ENCODE data around the gene USP24.

USP24 gene, protein sequence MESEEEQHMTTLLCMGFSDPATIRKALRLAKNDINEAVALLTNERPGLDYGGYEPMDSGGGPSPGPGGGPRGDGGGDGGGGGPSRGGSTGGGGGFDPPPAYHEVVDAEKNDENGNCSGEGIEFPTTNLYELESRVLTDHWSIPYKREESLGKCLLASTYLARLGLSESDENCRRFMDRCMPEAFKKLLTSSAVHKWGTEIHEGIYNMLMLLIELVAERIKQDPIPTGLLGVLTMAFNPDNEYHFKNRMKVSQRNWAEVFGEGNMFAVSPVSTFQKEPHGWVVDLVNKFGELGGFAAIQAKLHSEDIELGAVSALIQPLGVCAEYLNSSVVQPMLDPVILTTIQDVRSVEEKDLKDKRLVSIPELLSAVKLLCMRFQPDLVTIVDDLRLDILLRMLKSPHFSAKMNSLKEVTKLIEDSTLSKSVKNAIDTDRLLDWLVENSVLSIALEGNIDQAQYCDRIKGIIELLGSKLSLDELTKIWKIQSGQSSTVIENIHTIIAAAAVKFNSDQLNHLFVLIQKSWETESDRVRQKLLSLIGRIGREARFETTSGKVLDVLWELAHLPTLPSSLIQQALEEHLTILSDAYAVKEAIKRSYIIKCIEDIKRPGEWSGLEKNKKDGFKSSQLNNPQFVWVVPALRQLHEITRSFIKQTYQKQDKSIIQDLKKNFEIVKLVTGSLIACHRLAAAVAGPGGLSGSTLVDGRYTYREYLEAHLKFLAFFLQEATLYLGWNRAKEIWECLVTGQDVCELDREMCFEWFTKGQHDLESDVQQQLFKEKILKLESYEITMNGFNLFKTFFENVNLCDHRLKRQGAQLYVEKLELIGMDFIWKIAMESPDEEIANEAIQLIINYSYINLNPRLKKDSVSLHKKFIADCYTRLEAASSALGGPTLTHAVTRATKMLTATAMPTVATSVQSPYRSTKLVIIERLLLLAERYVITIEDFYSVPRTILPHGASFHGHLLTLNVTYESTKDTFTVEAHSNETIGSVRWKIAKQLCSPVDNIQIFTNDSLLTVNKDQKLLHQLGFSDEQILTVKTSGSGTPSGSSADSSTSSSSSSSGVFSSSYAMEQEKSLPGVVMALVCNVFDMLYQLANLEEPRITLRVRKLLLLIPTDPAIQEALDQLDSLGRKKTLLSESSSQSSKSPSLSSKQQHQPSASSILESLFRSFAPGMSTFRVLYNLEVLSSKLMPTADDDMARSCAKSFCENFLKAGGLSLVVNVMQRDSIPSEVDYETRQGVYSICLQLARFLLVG (N-terminal part only)

DNA sequence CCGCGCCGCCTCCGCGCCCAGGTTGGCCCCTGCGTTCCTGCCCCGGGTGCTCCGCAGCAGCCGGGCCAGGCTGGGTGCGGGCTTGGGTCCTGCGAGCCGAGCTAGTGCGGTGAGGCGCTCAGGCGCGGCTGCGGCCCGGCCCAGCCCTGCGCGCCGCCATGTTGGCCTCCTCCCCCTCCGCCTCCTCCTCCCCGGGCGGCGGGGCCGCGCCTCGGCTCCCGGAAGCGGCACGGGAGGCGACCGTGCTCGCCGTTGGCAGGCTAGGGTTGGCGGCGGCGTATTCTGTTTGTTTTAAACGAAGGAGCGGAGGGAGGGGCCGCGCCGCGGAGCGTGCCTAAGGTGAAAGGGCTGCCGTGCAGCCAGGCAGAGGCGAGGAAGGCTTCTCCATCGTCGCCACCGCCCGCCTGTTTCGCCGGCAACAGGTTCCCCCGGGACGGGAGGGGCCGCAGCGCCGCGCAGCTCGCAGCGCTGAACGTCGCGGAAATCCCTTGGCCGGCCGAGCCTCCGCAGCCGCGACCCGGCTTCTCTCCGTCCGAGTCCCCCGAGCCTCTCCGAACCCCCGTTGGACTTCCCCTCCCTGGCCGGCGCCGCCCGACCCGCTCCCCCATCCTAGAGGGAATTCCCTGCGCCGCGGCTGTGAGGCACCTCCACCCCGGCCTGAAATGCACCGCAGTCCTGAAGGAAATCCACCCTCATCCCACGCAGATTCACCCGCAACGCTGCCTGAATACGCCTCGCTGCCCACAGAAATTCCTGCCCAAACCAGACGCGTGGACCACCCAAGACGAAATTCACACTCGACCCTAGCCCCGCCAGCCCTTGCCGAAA is at the start of gene USP24:
Gene USP24, minus strand, starts transcription at position 171 of the 828 bp plus-strand sequence. CDS start 251 bp downstream, outside the sequence.
- Mint-ChIP-seq H3K4me1 (ENCODE audit: low read depth) (peaks cover 67% of the 10 kb centered on the region), H3K27me3 (no peaks in the 10 kb centered on the region), H3K4me3 (peak within 1 kb of the TSS; percentile 86)

DNA sequence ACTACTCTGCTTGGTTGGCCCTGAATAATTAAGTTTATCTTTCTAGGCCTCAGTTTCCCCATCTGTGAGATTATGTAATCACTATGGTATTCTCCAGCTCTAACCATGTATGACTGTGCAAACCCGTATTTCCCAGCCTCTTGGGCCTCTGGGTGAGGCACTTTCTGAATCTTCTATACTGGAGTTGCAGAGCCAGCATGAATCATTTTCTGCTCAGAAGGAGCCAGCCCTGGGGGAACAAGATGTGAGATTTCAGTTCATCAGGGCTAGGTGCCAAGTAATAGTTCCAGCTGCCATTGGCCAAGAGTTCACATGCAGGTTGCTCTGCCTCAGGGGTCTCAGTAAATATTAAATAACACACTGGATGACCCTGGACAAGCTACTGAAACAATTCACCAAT is 47.7 kb upstream of the USP24 start:
- Mint-ChIP-seq H3K27me3 (no peaks in the 10 kb centered on the region), H3K9me3 (no peaks in the 10 kb centered on the region), H3K27ac (no peak overlapping the region), H3K4me3 (no peak overlapping the region), H3K36me3 (ENCODE audit: low read depth) (no peaks in the 10 kb centered on the region), H3K4me1 (ENCODE audit: low read depth) (peaks cover 29% of the 10 kb centered on the region)

More for the DNA sequence above, at the start of gene USP24:
- Mint-ChIP-seq H3K36me3 (ENCODE audit: low read depth) (peaks cover 11% of the 10 kb centered on the region), H3K27ac (peak within 1 kb of the TSS; percentile 94), H3K9me3 (no peaks in the 10 kb centered on the region)

DNA sequence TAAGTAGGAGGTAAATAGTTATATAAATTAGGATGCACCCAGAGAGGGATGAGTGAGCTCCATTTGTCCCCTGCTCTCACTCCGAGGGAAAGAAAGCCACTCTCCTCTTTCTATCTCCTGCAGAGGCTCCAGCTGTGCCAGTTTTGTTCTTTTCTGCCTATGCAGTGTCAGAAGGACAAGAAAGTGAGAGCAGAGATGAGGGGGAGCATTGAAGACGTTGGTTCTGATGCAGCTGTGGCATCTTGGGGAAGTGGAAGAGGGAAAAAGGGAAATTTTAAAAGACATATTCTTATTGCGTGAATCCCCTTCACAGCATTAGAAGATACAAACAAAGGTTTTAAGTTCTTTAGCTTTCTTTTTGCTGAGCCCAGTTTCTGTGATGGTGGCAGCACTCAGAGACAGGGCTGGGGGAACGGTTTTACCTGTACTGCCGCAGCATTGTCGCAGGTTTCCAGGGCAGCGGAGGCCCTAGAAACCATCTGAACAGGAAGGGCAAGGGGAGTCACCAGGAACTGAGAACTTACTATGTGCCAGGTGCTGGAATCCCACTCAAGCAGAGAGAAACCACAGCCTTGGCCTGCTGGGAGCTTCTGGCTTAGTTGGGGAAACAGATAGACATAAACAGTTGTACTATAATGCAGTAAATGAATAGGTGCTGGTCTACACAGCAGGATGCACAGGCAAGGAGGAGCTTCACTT is 44.9 kb upstream of the USP24 start:
- H3K27me3 Mint-ChIP-seq: no peaks in the 10 kb centered on the region
- no peaks in the 10 kb centered on the region for H3K36me3 Mint-ChIP-seq (ENCODE audit: low read depth)
- H3K27ac Mint-ChIP-seq: peak overlapping the region; percentile 66
- no peaks in the 10 kb centered on the region for H3K9me3 Mint-ChIP-seq
- no peak overlapping the region for H3K4me3 Mint-ChIP-seq
- H3K4me1 Mint-ChIP-seq (ENCODE audit: low read depth): peaks cover 39% of the 10 kb centered on the region

DNA sequence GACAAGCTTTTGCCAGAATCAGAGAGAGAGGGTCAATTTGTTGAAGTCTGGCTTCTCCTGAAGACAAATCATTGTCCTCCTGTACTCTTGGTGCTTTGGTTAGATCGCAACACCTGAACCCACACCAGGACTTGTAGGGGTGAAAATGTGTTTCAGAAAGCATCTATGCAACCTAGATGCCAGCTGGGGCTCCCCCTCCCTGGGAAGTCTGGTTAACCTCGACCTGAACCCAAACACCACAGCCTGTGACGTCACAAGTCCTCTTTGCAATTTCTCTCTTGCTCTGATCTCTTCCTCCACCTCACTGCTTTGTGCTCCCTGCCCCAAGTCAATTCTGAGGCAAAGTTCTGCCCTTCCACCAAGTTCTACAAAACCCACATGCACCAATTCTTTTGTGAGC is 42.8 kb upstream of the USP24 start:
- H3K9me3 Mint-ChIP-seq: no peaks in the 10 kb centered on the region
- no peaks in the 10 kb centered on the region for H3K27me3 Mint-ChIP-seq
- H3K4me1 Mint-ChIP-seq (ENCODE audit: low read depth): peaks cover 42% of the 10 kb centered on the region
- peak overlapping the region; percentile 83 for H3K27ac Mint-ChIP-seq
- peak overlapping the region; percentile 6 for H3K4me3 Mint-ChIP-seq
- H3K36me3 Mint-ChIP-seq (ENCODE audit: low read depth): no peaks in the 10 kb centered on the region

DNA sequence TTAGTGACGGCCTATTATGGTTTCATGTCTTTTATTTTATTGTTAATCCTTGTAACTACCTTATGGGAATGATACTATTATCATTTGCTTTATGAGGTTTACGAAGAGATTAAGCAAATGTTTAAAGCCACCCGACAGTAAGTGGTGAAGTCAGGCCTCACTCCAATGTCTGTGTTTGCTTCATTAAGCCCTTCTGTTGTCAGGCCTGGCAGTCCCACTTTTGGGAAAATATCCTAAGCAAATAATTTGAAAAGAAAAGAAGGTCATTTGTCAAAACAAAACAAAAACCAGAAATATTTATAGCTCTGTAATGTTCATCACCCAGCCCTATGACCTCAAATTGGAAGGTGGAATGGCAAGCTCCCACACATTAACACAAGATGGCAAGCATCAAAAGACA is 40.7 kb upstream of the USP24 start:
- no peaks in the 10 kb centered on the region for H3K9me3 Mint-ChIP-seq
- no peaks in the 10 kb centered on the region for H3K27me3 Mint-ChIP-seq
- H3K4me1 Mint-ChIP-seq (ENCODE audit: low read depth): peaks cover 47% of the 10 kb centered on the region
- no peak overlapping the region for H3K4me3 Mint-ChIP-seq
- no peaks in the 10 kb centered on the region for H3K36me3 Mint-ChIP-seq (ENCODE audit: low read depth)
- peak overlapping the region; percentile 14 for H3K27ac Mint-ChIP-seq

DNA sequence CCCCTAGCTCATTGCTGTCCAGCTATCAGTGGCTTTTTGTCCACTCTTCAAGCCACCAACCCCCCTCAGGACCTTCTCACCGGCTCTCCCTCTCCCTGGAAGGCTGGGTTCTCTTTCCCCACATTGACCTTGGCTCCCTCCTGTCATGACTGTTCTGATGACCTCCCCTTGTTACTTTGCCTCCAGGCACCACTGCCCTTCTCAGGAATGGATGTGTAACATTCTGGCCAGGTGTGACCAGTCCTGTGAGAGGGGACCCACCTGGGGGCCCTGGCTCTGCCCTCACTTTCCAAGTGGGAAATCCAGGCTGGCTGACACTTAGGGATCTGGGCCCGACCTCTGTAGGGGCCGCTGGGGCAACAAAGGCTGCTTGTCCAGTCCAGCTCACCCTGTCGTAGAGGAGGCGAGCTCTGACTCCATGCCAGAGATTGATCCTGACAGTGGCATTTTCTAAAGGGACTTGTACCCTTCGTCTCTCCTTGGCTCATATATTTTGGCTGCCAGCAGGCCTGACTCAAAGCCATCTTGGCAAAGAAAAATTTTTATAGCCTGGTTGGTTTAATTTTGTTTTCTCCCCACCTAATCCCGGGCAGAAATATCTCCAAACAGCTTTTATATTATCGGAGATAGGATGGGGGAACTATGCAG is 37.9 kb upstream of the USP24 start:
- H3K4me3 Mint-ChIP-seq: no peak overlapping the region
- H3K36me3 Mint-ChIP-seq (ENCODE audit: low read depth): no peaks in the 10 kb centered on the region
- peak overlapping the region; percentile 60 for H3K27ac Mint-ChIP-seq
- H3K9me3 Mint-ChIP-seq: no peaks in the 10 kb centered on the region
- peaks cover 23% of the 10 kb centered on the region for H3K4me1 Mint-ChIP-seq (ENCODE audit: low read depth)
- H3K27me3 Mint-ChIP-seq: no peaks in the 10 kb centered on the region

DNA sequence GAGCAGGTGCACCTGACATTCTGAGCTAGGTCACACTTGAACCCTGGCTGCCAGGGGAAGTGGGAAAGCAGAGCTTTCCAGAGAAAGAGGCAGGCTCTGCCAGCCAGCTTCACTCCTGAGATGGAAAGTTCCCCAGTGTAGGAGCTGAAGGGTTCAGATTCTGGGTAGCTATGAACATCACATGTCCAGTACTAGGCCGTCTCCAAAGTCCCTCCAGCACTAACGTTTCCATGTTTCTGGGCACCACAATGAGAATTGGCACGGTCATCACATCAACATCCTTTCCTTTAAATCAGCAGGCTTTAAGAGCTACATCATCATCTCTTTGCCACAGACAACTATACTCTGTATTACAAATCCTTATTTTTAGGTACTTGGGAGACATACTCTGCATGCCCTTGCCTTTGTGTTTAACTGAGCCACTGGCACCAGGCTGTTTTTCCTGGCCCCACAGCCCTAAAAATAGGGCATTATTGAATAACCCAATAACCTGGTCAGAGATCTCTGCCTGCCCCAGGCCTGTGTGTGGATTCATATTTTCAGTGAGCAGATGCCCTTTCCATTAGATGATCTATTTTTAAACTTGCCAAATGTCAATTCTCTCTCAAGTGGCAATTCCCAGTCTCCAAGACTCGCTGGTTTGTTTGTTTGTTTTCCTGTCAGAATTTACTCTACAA is 35.4 kb upstream of the USP24 start:
- Mint-ChIP-seq H3K27ac (no peak overlapping the region), H3K9me3 (no peaks in the 10 kb centered on the region)

DNA sequence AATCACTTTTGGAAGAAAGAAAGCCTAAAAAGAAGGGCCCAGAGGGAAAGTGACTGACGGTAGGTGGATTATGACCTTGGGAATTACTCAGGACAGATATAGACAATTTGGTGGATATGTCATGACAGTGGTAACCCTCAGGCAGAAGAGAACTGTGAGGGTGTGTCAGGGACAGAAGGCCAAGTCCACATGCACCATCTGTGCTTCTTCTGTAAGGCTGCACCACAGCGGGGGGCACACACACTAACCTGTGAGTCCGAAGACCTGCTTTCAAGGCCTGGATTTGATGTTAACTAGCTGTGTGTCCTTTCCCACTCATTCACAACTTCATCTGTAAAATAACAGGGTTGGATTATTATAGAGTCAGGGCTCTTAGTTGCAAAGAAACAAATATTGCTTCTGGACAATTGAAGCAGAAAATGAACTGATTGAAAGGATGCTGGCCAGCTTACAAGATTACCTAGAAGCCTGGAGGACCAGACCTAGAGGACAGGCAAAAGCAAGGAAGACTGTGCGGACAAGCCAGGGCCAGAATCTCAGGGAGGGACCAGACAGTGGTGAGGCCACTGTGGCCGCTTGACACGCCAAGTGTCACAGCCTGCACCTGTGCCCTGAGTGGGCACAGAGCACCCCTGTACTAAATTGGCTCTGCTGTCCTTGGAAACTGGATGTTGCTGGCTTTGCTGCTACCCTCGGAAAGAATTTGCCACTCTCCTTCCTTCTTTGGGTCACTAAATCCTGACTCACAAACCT is 34.7 kb upstream of the USP24 start:
- Mint-ChIP-seq H3K27ac (no peak overlapping the region), H3K4me3 (no peak overlapping the region), H3K36me3 (ENCODE audit: low read depth) (no peaks in the 10 kb centered on the region), H3K9me3 (no peaks in the 10 kb centered on the region), H3K27me3 (no peaks in the 10 kb centered on the region), H3K4me1 (ENCODE audit: low read depth) (peaks cover 10% of the 10 kb centered on the region)

More for the DNA sequence above, 35.4 kb upstream of the USP24 start:
- Mint-ChIP-seq H3K4me3 (no peak overlapping the region), H3K36me3 (ENCODE audit: low read depth) (no peaks in the 10 kb centered on the region), H3K4me1 (ENCODE audit: low read depth) (peaks cover 10% of the 10 kb centered on the region), H3K27me3 (no peaks in the 10 kb centered on the region)

DNA sequence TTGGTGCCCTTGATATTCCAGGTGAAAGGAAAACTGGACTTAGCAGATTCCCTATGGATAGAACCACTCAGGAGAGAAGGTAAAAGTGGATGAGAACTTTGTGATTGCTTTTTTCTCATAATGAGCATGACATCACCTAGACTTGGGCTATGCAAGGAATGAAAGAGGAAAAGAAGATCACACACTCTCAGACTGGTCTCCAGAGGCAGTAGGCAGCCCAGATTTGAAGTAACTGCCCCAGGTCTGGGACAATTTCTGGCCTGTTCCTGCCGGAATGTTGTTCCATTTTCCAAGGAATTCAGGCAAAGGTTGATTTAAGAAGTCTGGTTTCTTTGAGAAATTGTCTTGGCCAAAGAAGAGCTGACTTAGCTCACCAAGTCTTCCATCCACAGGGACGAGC is 31.7 kb upstream of the USP24 start:
- H3K27ac Mint-ChIP-seq: no peak overlapping the region

DNA sequence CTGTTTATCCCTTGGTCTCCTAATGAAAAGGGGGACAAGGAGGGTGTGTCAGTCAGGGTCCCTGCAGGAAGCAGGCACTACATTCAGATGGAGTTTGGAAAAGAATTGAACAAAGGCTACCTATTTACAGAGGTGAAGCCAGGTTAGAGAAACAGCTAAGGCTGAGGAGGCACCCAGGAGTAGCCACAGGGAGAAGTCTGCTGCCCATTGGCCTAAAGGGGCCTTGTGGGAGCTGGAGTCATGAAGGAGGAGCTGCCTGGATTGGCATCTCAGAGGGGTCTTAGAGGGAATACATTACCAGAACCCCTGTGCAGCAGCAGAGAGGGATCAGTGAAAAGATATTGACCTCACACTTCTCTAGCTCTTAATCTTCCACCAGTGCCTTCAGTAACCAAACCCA is 31.2 kb upstream of the USP24 start:
- Mint-ChIP-seq H3K4me1 (ENCODE audit: low read depth) (no peaks in the 10 kb centered on the region), H3K27me3 (no peaks in the 10 kb centered on the region), H3K36me3 (ENCODE audit: low read depth) (no peaks in the 10 kb centered on the region), H3K9me3 (no peaks in the 10 kb centered on the region), H3K27ac (no peak overlapping the region), H3K4me3 (no peak overlapping the region)

More for the DNA sequence above, 31.7 kb upstream of the USP24 start:
- no peak overlapping the region for H3K4me3 Mint-ChIP-seq
- H3K27me3 Mint-ChIP-seq: no peaks in the 10 kb centered on the region
- no peaks in the 10 kb centered on the region for H3K9me3 Mint-ChIP-seq
- H3K36me3 Mint-ChIP-seq (ENCODE audit: low read depth): no peaks in the 10 kb centered on the region
- H3K4me1 Mint-ChIP-seq (ENCODE audit: low read depth): no peaks in the 10 kb centered on the region

DNA sequence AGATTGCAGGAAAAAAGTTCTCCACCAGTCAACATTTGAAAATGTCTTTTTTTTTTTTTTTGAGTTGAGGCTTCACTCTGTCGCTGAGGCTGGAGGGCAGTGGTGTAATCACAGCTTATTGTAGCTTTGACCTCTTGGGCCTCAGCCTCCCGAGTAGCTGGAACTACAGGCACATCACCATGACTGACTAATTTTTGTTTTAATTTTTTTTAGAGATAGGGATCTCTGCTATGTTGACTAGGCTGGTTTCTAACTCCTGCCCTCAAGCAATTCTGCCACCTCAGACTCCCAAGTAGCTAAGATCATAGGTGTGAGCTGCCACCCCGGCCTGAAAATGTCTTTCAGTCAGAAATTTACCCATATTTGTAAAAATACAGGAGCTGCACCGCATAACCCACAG is 30.6 kb upstream of the USP24 start:
- Mint-ChIP-seq H3K27ac (no peak overlapping the region), H3K4me3 (no peak overlapping the region), H3K9me3 (no peaks in the 10 kb centered on the region), H3K36me3 (ENCODE audit: low read depth) (no peaks in the 10 kb centered on the region), H3K4me1 (ENCODE audit: low read depth) (no peaks in the 10 kb centered on the region), H3K27me3 (no peaks in the 10 kb centered on the region)

DNA sequence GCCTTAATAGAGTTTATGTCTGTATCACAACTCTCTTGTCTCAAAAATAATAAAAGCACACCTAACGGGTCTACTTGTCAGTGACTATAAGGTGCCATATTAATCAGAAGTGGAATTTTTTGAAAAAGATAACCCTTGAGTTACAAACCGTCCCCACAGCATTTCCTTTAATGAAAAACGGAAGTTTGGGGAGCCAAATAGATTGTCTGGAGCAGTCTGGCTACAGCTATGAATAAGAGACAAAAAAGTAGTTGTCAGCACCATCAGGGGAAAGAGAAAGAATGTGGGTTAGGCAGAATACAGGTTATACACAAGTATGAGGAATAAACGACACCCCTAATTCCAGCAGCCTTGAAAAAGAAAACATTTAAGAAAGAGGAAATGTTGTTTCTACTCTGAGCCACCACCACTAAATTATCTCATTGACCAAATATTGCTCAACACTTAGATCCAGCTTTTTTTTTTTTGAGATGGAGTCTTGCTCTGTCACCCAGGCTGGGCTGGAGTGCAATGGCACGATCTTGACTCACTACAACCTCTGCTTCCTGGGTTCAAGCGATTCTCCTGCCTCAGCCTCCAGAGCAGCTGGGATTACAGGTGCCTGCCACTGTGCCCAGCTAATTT is 29.4 kb upstream of the USP24 start:
- no peaks in the 10 kb centered on the region for H3K9me3 Mint-ChIP-seq
- no peaks in the 10 kb centered on the region for H3K36me3 Mint-ChIP-seq (ENCODE audit: low read depth)
- no peak overlapping the region for H3K27ac Mint-ChIP-seq
- no peaks in the 10 kb centered on the region for H3K4me1 Mint-ChIP-seq (ENCODE audit: low read depth)
- no peak overlapping the region for H3K4me3 Mint-ChIP-seq
- H3K27me3 Mint-ChIP-seq: no peaks in the 10 kb centered on the region
